ENCODE data around the gene CPZ.
"Not testable (repeated sequence)": the region's sequence is repeated elsewhere in the genome, so short reads cannot be mapped to it uniquely, and the experiment has no call there.

The CPZ gene

DNA sequence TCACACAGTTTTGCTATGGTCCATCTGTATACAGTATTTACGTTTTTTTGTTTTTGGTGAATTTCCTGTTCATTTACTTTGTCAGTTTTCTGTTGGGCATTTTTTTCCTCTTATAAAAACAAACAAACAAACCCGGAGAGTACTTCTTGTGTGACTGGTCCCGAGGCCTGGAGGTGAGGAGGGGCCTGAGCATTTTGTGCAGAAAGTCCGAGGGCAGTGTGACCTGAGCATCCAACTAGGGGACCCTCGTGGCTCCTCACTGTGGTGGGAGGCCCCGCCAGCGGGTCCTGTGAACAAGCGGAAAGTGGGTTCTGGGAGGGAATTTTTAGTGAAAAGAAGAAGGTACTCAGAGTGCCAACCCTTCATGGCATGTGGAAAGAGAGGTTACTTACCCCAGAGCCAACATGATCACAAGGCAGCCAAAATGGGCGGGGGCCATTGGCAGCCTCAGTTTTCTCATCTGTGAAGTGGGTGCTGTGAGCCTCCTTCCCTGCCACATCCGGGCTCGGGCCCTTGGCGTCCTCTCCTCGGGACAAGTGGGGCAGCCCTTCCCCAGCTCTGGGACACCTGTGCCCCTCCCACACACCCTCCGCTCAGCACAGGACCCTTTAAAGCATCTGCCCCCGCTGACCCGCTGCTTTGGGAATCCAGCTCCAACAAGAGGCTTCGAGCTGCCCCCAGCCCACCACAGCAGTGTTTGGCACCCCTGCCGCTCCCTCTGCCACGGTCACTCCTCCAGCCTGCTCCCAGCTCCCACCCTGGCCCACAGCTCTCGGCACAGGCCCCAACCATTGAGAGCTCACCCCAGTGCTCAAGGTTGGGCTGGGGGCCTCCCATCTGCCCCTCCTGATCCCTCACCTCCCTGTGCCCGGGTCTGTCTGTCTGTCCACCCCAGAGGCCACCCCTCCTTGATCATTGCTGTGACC is 35.2 kb upstream of the CPZ start:
- DNase-seq (ENCODE audit: low read depth), result no peak

DNA sequence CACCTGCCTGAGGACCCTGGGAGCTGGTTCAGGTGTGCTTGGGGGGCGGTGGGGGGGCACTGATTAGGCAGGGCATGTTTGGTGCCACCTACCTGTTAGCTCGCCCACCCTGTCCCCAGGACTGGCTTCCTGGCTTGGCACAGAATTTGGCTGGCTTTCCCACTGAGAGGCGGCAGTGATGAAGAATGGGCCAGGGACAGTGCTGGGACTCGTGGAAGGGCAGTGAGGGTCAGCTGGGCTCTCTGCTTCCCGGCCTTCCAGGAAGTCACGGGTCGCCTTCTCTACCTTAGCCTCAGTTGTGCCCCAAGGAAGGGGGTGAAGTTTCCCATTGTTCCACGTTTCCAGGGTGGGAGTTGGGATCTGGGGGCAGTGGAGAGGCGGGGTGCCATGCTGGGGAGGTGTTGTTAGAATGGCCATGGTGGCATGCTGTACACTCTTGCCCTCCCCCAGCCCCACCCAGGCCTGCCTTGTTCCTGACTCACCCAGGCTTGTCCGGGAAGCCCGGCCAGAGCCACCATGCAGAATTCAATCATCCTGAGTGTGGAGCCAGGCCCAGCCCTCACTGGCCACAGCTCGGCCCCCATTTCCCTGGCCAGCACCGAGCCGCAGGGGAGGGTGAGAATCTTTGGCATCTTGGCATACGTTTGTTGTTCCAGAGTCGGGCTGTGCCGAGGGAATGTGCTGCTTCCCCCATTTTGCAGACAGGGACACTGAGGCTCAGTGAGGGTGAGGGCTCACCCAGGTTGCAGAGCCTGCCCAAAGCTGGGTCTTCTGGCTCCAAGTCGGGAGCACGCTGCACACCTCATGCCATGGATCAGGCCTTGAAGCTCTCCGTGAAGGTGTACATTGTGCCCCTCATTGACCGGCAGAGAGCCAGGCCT is 34.2 kb upstream of the CPZ start:
- no peak for DNase-seq (ENCODE audit: low read depth)

DNA sequence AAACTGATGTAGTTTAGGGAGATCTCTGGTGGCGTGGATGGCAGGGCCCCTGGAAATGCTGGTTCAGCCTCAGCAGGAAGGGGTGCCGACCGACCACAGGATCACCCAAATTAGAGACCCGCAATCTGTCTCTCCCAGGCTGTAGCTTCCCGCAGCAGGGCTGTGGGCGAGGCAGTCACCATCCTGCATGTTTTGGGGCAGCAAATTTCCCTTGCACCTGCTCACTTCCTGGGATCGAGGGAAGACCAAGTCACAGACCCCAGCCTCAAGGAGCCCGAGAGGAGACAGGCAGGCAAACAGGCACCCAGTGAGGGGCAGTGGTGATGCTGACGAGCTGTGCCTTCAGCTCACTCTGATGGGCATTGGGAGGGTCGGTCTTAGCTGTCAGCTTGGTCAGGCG is 33.6 kb upstream of the CPZ start:
- DNase-seq (ENCODE audit: low read depth), result no peak

DNA sequence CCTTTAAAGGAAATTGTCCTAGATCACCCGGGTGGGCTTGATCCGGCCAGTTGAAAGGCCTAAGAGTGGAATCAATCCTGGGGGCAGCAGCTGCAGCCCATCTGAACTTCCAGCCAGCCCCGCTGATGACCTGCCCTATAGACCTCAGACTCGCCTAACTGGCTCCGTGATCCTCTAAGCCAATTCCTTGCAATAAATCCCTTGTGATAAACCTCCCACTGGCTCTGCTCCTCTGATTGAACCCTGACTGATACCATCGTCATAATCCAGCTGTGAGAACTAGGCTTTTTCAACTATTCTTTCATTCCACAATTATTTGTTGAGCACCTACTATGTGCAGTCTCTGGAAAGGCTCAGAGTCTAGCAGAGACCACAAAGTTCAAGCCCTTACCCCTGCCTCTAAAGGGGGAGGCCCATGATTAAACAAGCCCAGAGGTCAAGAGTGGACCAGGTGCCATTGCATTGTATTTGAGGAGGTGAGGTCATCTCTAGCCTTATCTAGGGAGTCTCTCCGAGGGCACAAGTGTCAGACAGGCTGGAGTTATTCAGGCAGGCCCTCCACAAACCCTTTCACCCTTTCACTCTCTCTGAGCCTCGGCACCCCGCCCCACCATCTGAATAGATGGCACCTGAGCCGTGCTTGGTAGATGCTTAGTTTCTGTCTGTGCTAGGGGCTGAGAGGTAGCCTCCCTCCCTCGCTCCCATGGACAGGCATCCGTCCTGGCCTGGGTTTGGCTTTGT is 32.9 kb upstream of the CPZ start:
- DNase-seq (ENCODE audit: low read depth), result no peak

DNA sequence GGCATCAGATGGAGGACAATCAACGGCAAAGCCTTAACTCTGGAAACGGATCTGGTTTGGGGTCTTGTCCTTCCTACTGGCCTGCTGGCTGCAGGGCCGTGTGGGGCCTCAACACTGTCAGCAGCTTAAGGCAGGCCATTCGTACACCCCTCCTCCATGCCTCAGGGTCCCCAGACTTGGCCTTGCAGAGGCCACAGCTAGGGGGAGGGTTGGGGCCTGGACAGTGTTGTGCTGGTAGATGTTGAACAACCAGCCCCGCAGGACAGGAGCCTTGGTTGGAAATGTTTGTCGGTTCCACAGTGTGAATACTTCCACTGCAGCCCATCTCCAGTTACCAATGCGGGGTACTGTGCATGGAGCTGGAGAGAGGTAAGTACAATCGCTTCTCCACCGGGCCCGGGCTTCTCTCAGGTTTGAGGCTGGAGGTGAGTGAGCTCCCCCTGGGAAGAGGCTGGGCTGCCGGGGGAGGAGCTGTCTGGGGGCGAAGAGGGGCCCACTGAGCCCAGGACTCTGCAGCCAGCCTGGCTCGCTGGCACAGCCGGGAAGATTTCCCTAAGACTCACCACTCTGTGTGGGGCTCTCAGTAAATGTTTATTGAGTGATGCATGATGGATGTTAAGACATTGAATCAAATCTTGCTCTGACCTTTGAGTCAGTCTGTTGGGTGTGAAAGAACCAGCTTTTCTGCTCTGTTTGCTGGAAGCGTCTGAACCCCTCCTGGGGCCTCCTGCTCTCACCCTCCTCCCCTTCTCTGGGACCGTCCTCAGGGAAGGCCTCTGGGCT is 32.1 kb upstream of the CPZ start:
- no peak for DNase-seq (ENCODE audit: low read depth)

DNA sequence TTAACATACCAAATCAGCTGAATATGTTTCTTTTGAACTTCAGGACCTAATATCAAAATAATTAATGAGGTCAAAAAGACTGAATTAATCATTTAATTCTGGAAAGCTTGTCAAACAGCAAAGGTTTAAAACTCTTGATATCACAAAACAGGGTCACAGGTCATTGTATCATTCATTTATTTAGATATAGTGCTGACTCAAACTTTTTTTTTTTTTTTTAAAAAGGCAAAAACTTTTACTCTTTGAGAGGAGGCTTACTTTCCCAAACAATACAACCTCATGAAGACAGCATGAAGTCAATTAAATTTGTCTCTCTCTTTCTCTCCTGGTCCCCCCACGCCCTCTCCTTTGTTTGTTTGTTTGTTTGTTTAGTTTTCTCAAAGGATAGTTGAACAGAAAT is 28.0 kb upstream of the CPZ start:
- no peak for DNase-seq (ENCODE audit: low read depth)

DNA sequence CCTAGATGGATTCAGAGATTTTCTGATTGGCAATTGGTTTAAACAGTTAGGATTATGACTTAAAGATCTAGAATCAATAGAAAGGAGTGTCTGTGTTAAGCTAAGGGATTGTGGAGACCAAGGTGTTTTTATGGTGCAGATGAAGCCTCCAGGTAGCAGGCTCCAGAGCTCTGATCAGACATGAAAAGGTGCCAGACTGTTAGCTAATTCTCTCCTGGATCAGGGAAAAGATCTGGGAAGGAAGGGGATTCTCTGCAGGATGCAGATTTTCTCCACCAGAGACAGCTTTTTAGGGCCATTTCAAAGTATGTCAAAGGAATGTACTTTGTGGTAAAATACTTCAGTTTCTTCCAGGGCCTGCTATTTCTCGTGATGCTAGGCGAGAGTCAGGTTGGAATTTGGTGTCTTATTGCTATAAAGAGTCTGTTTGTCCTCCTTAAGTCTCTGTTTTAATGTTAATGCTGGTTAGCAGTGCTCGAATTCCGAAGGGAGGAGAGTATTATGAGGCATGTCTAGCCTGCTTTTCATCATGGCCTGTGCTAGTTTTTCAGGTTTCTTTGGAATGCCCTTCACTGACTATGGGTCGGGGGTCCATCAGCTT is 24.4 kb upstream of the CPZ start:
- DNase-seq (ENCODE audit: low read depth), result no peak

DNA sequence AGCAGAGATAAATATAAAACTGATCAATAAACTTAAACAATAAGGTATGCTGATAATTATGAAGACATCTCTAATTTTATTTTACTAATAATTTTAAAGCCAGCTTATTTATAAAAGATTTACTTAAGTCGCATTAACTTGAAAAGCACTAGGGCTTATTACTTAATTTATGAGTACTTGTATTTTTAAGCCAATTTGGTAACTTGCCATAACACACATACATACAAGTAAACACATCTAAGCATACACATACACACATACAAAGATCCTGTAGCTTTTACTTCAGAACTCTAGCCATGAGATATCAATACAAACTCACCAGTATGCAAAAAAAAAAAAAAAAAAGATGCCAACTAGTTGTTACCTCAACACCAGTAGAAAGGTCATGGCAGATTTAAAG is 22.4 kb upstream of the CPZ start:
- no peak for DNase-seq (ENCODE audit: low read depth)

DNA sequence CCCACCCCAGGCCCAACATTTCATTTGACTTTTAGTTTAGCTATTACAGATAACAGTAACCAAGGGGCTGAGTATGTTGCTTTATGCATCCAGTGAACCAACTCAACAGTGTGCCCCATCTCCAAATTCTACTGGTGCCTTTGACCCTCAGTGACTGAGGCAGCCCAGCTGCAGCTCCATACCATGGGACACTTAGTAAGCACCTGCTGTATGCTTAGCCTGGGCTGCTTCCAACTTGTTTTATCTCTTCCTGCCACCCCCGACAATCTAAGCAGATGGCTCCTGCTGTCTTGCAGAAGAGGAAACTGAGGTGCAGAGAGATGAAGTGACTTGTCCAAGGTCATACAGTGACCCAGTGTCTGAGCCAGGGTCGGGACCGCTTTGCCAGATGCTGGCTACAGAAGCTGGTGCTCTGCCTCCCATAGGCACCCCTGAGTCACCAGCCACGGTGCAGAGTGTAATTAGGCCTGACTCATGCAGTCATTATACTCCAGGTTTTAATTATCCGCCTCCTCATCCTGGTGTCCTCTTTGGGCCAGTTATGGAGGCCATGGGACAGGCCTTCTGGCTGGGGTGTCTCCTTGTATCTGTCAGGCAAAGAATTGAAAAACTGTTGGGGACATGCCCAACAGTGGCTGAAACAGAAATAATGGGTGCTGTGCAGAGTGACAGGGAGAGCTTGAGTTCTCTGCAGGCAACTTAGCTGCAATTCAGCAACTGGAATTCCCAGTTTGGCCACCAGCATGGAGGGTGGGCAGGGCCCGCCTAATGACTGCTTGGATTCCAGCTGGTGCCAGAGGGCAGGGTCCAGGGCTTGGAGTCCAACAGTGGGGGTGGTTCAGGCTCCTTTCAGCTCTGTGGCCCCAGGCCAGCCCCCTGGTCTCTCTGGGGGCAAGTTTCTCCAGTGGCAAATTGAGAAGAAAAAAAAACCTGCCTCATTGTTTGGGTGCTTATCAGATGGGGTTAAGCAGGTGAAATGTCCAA is 20.6 kb upstream of the CPZ start:
- no peak for DNase-seq (ENCODE audit: low read depth)

DNA sequence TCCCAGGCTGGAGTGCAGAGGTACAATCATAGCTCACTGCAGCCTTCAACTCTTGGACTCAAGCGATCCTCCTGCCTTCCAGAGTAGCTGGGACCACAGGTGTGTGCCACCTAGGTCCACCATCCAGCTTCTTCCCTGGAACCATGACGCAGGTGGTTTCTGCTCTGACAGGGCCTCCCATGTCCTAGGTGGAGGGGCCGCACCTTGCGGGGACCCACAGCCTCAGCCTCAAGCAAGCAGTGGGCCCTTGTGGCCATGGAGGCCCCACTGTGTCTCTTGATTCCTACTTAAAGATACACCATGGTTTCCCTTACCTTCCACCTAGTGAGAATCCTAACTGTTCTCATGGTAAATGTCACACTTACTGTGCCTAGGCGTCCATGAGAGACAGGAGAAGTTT is 19.3 kb upstream of the CPZ start:
- no peak for DNase-seq (ENCODE audit: low read depth)

DNA sequence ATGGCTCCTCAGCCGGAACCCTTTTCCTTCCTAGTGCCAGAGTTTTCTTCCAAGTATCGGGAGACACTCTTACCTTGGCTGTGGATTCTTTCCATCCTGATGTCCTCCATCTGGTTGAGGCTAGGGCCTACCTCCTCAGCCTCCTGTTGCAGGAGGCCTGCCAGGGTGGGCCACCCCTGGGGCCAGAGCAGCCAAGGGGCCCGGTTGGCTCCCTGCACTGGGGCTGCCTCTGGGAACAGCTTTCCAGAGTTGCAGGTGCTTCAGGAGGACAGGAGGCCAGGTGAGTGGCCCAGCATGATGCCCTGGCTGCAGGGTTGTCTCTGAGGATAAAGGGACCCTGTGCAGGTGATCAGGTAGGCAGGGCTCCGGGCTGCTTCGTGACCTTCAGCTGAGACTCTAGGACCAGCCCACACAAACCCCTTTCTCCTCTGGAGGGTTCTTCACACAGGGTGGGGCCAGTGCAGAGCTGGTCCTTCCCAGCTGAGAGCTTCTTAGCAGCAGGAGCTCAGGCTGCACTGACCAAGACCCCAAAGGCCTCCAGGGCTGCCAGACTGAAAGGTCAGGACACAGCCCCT is 17.7 kb upstream of the CPZ start:
- no peak for DNase-seq (ENCODE audit: low read depth)

DNA sequence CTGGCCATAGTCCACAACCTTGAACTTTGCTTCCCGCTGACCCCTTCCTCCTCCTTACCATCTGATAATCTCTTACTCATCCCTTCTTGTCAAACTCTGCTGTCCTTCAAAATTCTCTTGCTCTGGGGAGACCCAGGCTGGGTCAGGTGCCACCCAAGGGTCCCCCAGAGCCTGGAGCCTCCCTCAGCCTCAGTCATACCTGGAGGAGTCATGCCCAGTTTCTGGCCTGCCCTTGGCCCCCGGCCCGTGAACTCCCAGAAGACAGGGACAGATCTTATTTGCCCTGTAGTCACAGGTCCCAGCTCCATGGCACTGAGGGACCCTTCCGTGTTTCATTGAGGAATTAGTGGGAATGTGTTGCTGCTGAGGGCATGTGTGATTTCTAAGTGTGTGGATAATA is 17.1 kb upstream of the CPZ start:
- DNase-seq (ENCODE audit: low read depth), result no peak

DNA sequence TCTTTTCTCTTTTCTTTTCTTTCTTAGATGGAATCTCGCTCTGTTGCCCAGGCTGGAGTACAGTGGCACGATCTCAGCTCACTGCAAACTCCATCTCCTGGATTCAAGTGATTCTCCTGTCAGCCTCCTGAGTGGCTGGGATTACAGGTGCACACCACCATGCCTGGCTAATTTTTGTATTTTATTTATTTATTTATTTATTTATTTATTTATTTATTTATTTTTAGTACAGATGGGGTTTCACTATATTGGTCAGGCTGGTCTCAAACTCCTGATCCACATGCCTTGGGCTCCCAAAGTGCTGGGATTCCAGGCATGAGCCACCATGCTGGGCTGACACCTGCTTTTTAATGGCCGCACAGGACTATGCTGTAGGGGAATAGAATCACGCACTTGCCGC is 16.0 kb upstream of the CPZ start:
- DNase-seq (ENCODE audit: low read depth), result not testable (repeated sequence)

DNA sequence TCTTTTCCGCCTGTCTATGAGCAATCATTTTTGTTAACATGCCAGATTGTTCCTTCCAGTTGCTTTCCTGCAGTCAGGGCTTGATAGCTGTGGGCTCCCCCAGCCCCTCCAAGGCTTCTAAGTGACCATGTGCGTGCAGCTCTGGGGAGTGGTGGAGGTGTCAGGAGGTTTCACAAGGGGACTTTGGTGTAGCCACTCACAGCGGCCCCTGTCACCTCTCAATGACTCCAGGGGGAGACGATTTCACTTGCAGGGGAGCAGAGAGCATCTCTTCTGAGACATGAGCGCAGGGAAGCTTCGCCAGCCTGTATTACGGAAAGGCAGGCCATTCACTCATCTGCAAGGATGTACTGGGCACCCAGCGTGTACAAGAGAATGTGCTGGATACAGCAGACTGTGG is 15.5 kb upstream of the CPZ start:
- no peak for DNase-seq (ENCODE audit: low read depth)

DNA sequence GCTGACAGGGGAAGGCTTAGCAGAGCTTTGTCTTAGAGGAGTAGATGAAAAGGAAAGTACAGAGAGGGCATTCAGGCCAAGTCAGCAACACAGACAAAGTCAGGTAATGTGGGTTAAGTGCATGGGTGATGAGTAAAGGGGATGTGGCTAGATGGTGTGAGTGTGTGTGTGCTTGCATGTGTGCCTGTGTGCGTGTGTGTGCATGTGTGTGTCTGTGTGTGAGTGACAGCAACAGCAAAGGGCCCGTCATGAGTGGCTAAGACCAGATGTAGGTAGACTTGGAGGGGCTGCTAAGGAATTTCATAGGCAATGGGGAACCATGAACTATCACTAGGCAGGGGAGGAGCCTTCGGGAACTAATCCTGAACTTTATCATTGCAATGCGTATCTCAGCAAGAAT is 14.6 kb upstream of the CPZ start:
- DNase-seq (ENCODE audit: low read depth), result no peak

DNA sequence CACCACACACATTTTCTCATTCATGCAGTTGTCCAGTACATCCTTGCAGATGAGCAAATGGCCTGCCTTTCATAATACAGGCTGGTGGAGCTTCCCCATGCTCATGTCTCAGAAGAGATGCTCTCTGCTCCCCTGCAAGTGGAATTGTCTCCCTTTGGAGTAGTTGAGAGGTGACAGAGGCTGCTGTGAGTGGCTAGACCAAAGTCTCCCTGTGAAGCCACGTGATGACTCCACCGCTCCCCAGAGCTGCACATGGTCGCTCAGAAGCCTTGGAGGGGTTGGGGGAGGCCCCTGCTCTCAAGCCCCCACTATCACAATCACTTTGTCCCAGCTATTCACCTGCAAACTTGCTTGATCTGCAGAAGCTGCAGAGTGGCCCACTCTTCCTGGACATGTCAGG is 13.8 kb upstream of the CPZ start:
- no peak for DNase-seq (ENCODE audit: low read depth)

DNA sequence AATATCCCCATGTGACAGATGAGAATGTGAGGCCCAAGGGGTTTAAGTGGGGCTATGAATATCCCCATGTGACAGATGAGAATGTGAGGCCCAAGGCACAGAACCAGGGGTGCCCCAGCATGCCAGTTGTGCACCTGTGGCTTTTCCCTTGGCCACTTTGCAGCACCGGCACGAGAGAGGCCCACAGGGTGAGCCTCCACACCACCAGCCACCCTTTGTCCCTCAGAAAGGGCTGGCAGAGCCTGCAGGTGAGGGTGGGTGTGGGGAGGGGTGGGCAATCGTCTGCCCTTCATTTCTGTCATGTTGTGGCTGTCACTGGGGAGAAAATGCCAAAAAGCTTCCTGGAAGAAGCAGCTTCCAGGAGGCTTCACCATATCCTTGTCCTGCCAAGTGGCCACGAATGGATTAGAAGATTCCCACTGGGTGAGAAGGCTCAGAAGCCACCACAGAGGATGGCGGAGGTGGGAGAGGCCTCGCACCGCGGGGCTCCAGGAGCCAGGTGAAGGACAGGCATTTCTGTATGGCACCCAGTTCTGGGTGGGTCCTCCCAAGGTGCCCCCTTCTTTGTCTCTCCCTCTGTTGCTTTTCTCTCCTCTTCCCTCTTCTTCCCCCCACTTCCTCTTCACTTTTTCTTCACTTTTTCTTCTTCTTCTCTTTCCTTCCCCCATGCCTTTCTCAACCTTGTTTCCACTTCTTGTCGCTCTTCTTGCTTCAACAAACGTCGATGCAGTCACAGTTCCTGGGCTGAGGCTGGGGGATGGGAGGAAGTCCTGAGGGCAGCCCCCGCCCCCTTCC is 12.8 kb upstream of the CPZ start:
- no peak for DNase-seq (ENCODE audit: low read depth)

DNA sequence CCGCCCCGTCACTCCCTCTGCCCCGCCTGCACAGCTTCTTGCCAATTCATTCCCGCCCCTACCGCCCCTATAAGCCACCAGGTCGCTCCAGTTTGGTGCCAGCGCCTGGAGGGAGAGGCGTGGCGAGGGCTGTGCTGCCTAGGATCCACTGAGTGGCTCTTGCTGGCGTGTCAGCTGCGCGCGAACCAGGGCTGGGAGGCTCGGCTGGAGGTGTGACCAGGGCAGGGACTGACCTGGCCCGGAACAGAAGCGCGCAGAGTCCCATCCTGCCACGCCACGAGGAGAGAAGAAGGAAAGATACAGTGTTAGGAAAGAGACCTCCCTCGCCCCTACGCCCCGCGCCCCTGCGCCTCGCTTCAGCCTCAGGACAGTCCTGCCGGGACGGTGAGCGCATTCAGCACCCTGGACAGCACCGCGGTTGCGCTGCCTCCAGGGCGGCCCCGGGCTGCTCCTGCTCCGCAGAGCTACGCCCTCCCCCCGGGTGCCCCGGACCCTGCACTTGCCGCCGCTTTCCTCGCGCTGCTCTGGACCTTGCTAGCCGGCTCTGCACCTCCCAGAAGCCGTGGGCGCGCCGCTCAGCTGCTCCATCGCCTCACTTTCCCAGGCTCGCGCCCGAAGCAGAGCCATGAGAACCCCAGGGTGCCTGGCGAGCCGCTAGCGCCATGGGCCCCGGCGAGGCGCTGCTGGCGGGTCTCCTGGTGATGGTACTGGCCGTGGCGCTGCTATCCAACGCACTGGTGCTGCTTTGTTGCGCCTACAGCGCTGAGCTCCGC is 12.1 kb upstream of the CPZ start, which contains the start of gene GPR78:
Gene GPR78 (plus strand): TSS at position 72 of the 773 bp plus-strand sequence. CDS start 591 bp downstream, at position 663.
- DNase-seq (ENCODE audit: low read depth), result no peak

All from fibroblast of the conjunctiva (primary cell).